DMS53 treated with DMSO at 0.1 percent for 48 hours (cell line): Measurements from ENCODE around the gene AZI2.

Experiments used
- DNase-seq: peaks from one replicate; lab custom pipeline; 2025; ENCODE audit not compliant: unreplicated experiment; lab: John Stamatoyannopoulos, UW

AZI2 gene

GRCh38 chr3:28348629-28349468, at the start of gene AZI2, which contains the start of gene ZCWPW2:
AZI2 (minus strand) TSS chr3:28348824; CDS start chr3:28340617, 8,207 bp downstream.
ZCWPW2 (plus strand) TSS chr3:28348721; CDS start chr3:28413069, 64,348 bp downstream.
- DNase-seq: peak; percentile 42

- no peak for DNase-seq
Observed at GRCh38 chr3:28388978-28389377, 40.4 kb upstream of the AZI2 start.

- DNase-seq: no peak
Observed at GRCh38 chr3:28386049-28386448, 37.4 kb upstream of the AZI2 start.

- DNase-seq: no peak
Observed at GRCh38 chr3:28376424-28376823, 27.8 kb upstream of the AZI2 start.

- no peak for DNase-seq
Observed at GRCh38 chr3:28349469-28350000, 911 bp upstream of the AZI2 start.

GRCh38 chr3:28348265-28348628, 377 bp downstream of the AZI2 start:
- DNase-seq: no peak

- DNase-seq: no peak
Observed at GRCh38 chr3:28347374-28348264, 1.0 kb downstream of the AZI2 start.

GRCh38 chr3:28345690-28346089, 2.9 kb downstream of the AZI2 start:
- no peak for DNase-seq

- DNase-seq: no peak
Observed at GRCh38 chr3:28343144-28343543, 5.5 kb downstream of the AZI2 start.

- no peak for DNase-seq
Observed at GRCh38 chr3:28337230-28337629, 11.4 kb downstream of the AZI2 start.

GRCh38 chr3:28335246-28335645, 13.4 kb downstream of the AZI2 start:
- DNase-seq: no peak

GRCh38 chr3:28334552-28334951, 14.1 kb downstream of the AZI2 start:
- DNase-seq: no peak

GRCh38 chr3:28328188-28329151, 20.2 kb downstream of the AZI2 start:
- no peak for DNase-seq

GRCh38 chr3:28326458-28326926, 22.1 kb downstream of the AZI2 start:
- DNase-seq: no peak

- no peak for DNase-seq
Observed at GRCh38 chr3:28322464-28322863, 26.2 kb downstream of the AZI2 start.

GRCh38 chr3:28320981-28321380, 27.6 kb downstream of the AZI2 start:
- no peak for DNase-seq

- DNase-seq: peak; percentile 5
Observed at GRCh38 chr3:28317438-28318022, 31.1 kb downstream of the AZI2 start.

GRCh38 chr3:28316226-28316625, 32.4 kb downstream of the AZI2 start:
- DNase-seq: no peak

- no peak for DNase-seq
Observed at GRCh38 chr3:28315711-28316110, 32.9 kb downstream of the AZI2 start.

- no peak for DNase-seq
Observed at GRCh38 chr3:28308196-28308595, 40.4 kb downstream of the AZI2 start.
